Measurements from ENCODE around the gene OR8G5.
"Not testable (repeated sequence)": the region's sequence is repeated elsewhere in the genome, so short reads cannot be mapped to it uniquely, and the experiment has no call there.

Gene OR8G5, protein sequence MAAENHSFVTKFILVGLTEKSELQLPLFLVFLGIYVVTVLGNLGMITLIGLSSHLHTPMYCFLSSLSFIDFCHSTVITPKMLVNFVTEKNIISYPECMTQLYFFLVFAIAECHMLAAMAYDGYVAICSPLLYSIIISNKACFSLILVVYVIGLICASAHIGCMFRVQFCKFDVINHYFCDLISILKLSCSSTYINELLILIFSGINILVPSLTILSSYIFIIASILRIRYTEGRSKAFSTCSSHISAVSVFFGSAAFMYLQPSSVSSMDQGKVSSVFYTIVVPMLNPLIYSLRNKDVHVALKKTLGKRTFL

GRCh38 chr11:124256076-124256475 lies at the start of gene OR8G5:
TSS of gene OR8G5 (plus strand) at chr11:124256376. CDS start at chr11:124264932, 8,556 bp downstream.
- no peak for DNase-seq (ENCODE audit: low read depth, low spot score)

GRCh38 chr11:124207102-124207792 lies 48.9 kb upstream of the OR8G5 start:
- no peak for DNase-seq (ENCODE audit: low read depth, low spot score)

- DNase-seq (ENCODE audit: low read depth, low spot score), result no peak
Observed at GRCh38 chr11:124209824-124210357, 46.3 kb upstream of the OR8G5 start.

DNA sequence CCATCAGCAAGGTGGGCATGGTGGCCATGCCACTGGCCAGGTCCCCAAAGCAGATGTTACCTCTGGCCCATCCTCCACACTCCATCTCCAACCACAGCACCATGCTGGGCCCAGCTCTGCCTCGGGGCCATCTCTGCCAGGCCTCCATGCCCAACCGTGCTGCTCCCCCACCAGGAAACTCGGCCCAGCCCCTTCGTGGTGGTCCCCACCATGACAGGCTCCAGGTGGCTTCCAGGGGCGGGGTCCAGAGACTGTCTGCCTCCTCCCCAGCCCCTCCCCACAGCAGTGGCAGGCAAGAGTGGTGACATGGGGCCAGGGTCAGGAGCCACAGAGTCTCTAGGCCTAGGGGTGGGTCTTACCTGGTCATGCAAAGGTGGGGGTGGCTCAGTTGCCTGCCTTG lies 45.8 kb upstream of the OR8G5 start:
- no peak for DNase-seq (ENCODE audit: low read depth, low spot score)

- no peak for DNase-seq (ENCODE audit: low read depth, low spot score)
Observed at GRCh38 chr11:124211321-124211720, 44.9 kb upstream of the OR8G5 start.

DNA sequence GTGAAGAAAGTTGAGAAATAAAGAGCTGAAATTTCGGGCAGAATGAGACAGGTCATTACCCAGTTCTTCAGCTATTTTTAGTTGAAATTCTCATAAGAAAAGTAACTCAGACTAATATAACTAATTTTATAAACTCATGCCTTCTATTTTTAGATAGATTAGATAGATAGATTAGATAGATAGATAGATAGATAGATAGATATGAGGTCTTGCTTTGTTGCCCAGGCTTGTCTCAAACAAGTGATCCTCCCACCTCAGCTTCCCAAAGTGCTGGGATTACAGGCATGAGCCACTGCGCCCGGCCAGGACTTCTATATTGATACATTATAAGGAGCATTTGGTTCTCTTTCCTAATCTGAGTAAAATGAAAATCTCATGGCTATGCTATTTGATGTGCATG lies 42.1 kb upstream of the OR8G5 start:
- no peak for DNase-seq (ENCODE audit: low read depth, low spot score)

DNA sequence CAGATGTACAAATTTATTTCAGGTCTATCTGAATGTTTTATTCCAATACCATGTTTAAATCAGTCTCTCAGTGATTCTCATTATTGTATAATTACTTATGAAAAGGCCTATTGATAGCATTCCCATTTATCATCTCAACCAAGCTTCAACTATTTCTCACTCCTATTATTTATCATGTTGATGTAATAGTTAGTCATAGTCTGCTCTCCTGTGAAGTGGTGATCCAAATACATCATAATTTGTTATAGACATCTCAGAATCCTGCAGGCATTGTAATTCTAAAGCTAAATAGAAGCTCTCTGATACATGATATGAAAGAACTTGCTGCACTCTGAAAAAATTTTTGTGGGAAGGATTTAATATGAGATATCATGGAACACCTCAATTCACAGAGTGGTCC lies 37.0 kb upstream of the OR8G5 start:
- DNase-seq (ENCODE audit: low read depth, low spot score), result no peak

- DNase-seq (ENCODE audit: low read depth, low spot score), result no peak
Observed at GRCh38 chr11:124222407-124222806, 33.8 kb upstream of the OR8G5 start.

GRCh38 chr11:124224618-124225423 lies 31.4 kb upstream of the OR8G5 start:
- DNase-seq (ENCODE audit: low read depth, low spot score), result not testable (repeated sequence)

DNA sequence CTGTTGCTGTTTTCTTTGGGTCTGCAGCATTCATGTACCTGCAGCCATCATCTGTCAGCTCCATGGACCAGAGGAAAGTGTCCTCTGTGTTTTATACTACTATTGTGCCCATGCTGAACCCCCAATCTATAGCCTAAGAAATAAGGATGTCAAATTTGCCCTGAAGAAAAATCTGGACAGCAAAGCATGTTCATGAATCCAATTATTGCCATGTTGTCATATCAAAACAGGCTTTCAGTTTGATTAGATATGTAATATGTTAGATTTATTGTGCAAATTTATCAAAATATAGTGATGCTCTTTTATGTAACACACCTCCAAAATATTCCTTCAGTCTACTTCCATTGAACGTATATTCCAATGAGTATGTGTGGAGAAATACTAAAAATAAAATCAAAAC lies 30.7 kb upstream of the OR8G5 start:
- DNase-seq (ENCODE audit: low read depth, low spot score), result no peak

- DNase-seq (ENCODE audit: low read depth, low spot score), result no peak
Observed at GRCh38 chr11:124233376-124233775, 22.8 kb upstream of the OR8G5 start.

DNA sequence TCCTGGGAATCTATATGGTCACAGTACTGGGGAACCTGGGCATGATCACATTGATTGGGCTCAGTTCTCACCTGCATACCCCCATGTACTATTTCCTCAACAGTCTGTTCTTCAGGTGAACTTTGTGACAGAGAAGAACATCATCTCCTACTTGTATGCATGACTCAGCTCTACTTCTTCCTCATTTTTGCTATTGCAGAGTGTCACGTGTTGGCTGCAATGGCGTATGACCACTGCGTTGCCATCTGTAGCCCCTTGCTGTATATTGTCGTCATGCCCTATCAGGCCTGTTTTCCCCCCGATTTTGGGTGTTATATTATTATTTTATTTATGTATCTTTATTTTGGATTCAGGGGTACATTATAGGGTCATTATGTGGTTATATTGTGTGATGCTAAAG lies 17.7 kb upstream of the OR8G5 start:
- DNase-seq (ENCODE audit: low read depth, low spot score), result no peak

DNA sequence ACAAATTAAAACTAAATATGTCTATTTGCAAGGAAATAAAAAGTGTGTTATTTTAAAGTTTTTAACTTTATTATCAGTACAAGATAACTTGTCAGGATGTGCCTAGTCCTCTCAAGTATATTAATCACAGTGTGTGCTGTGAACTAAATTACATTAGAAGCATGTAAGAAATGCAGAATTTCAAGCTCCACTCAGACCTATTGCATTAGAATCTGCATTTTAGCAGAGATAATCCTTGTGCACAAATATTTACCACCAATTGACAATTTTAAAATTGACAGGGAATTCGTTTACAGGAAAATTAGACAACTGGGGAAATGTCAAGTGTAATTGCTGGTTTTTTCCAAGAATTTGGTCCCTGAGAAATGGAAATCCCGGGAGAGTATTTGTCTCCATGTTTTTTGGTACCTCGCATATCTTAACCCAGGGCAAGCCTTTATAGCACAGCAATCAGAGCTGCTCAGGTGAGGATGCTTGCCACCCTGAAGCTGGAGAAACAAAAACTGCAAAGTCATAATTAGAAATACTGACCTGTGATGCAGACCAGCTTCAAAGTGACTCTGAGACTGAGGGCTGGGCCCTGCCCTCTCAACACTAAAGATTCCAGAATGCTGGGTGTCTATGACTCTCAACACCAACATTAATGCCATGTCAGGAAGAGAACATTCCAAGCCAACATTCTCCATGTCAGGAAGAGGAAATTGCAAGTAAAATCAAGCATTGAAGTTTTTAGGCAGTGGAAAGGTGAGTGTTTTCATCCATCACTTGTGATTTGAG lies 15.4 kb upstream of the OR8G5 start, which contains the start of gene OR8G1:
Gene OR8G1 (plus strand): TSS at position 475 of the 777 bp plus-strand sequence. CDS start 8,581 bp downstream, outside the sequence.
- no peak for DNase-seq (ENCODE audit: low read depth, low spot score)

- not testable (repeated sequence) for DNase-seq (ENCODE audit: low read depth, low spot score)
Observed at GRCh38 chr11:124249869-124250268, 6.3 kb upstream of the OR8G5 start.

- DNase-seq (ENCODE audit: low read depth, low spot score), result not testable (repeated sequence)
Observed at GRCh38 chr11:124265041-124265440, 8.9 kb downstream of the OR8G5 start.

- not testable (repeated sequence) for DNase-seq (ENCODE audit: low read depth, low spot score)
Observed at GRCh38 chr11:124270886-124271285, 14.7 kb downstream of the OR8G5 start.

GRCh38 chr11:124274000-124274399 lies 17.8 kb downstream of the OR8G5 start:
- no peak for DNase-seq (ENCODE audit: low read depth, low spot score)

DNA sequence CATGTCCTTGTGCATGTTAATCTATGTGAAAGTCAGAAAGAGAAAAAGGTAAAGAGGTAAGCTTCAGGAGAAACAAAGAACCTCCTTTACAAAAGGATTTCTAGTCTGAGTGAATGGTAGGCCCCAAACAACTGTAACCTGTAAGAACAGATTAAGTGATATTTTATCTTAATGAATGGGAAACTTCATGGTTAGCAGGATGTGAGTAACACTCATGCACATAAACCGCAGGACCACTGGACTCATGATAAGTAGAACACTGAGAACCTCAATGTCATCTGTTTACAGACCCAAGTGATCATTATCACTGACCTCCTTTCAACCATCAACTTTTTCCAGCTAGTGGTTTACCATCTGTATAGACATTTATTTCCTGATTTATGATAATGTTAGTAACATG lies 19.9 kb downstream of the OR8G5 start:
- no peak for DNase-seq (ENCODE audit: low read depth, low spot score)

- no peak for DNase-seq (ENCODE audit: low read depth, low spot score)
Observed at GRCh38 chr11:124277207-124277606, 21.0 kb downstream of the OR8G5 start.

DNA sequence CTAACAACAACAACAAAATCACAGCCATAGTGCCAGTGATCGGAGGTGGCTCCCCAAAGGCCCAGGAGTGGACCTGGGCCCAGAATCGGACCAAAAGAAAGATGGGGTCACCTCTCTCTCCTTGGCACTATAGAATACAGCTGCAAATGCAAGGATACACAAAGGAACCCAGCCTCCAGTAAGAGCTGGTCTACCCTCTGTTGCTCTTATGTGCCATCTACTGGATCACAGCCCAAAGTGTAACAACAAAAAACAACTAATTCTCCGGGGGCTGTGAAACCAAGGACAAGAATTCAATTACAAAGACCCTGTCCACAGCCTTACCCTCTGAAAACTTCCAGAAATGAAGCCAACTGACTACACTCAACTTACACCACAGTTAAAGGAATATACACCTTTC lies 21.6 kb downstream of the OR8G5 start:
- DNase-seq (ENCODE audit: low read depth, low spot score), result no peak

DNA sequence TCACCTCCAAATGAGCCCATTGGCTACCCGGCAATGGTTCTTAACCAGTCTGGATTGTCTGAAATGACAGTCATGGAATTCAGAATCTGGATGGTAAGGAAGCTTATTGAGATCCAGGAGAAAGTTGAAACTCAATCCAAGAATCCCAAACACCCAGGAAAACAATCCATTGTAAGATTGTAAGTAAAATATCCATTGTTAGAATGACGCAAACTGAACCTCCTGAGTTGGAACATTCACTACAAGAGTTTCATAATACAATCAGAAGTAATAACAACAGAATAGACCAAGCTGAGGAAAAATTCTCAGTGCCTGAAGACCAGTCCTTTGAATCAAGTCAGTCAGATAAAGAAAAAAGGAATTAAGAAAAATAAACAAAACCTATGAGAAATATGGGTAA lies 22.1 kb downstream of the OR8G5 start:
- DNase-seq (ENCODE audit: low read depth, low spot score), result no peak

All from iPS DF 19.7 (cell line).